OCI-LY3 (cell line): ENCODE results near the gene TTC12.
A peak's percentile ranks its signal among the peaks of the same experiment; 100 is the strongest.

Experiments
- H2AFZ ChIP-seq: fragments of 200-600, 300-600 bp; shearing (Covaris generic); 2 replicates; pipeline ENCODE4 v1.6.0; 2014; ENCODE audit warnings: antibody characterized with exemption, low read depth, low read length
- H3K27ac ChIP-seq: fragments of 200-600, 300-600 bp; sonication (generic); 2 replicates; pipeline ENCODE4 v1.5.1; 2014; ENCODE audit warnings: mild to moderate bottlenecking, low read length, moderate library complexity, mixed read lengths
- H3K27me3 ChIP-seq: fragments of 200-600, 300-600 bp; sonication (generic); 2 replicates; pipeline ENCODE4 v1.6.1; 2014; ENCODE audit warnings: low read depth, low read length, mixed read lengths
- H3K36me3 ChIP-seq: fragments of 200-600, 300-600 bp; sonication (generic); replicated peaks from 2 replicates; pipeline ENCODE3; 2014; ENCODE audit warnings: low read depth, low read length, mixed read lengths
- H3K4me1 ChIP-seq: fragments of 300-600, 200-600 bp; sonication (generic); 2 replicates; pipeline ENCODE4 v1.6.1; 2014; ENCODE audit warnings: low read length, mixed read lengths
- H3K4me2 ChIP-seq: fragments of 200-600, 300-600 bp; sonication (generic); 2 replicates; pipeline ENCODE4 v1.6.1; 2014; ENCODE audit warnings: low read length, mixed read lengths
- H3K4me3 ChIP-seq: fragments of 300-600, 200-600 bp; sonication (generic); 2 replicates; pipeline ENCODE4 v1.5.1; 2014; ENCODE audit warnings: antibody characterized with exemption, mild to moderate bottlenecking, low read length, moderate library complexity
- H3K79me2 ChIP-seq: fragments of 300-600, 200-600 bp; shearing (Covaris generic); 2 replicates; pipeline ENCODE4 v1.6.1; 2014; ENCODE audit warnings: mild to moderate bottlenecking, low read length, mixed read lengths
- H3K9ac ChIP-seq: fragments of 300-600, 200-600 bp; shearing (Covaris generic); 2 replicates; pipeline ENCODE4 v1.6.0; 2014; ENCODE audit warnings: mild to moderate bottlenecking, low read length, moderate library complexity
- H3K9me3 ChIP-seq: fragments of 200-600, 300-600 bp; shearing (Covaris generic); 2 replicates; pipeline ENCODE4 v1.6.1; 2014; ENCODE audit warnings: low read length, mixed read lengths; ENCODE audit not compliant: insufficient read depth
- H4K20me1 ChIP-seq: fragments of 200-600, 300-600 bp; sonication (generic); 2 replicates; pipeline ENCODE4 v1.6.1; 2016; ENCODE audit warnings: low read length, mixed read lengths; ENCODE audit not compliant: insufficient read depth
- EZH2phosphoT487 ChIP-seq: fragments of 200-600 bp; shearing (Covaris generic); IDR thresholded peaks from 2 replicates; pipeline ENCODE4 v1.6.1; 2018; ENCODE audit warnings: antibody characterized with exemption, mixed run types, low read depth
- TF ChIP-seq, protein P1 (sequence below): fragments of 200-600, 300-600 bp; sonication (generic); IDR thresholded peaks from 2 replicates; pipeline ENCODE4 v1.5.1; 2014; ENCODE audit warnings: antibody characterized with exemption, low read length, low read depth

TTC12 gene, protein sequence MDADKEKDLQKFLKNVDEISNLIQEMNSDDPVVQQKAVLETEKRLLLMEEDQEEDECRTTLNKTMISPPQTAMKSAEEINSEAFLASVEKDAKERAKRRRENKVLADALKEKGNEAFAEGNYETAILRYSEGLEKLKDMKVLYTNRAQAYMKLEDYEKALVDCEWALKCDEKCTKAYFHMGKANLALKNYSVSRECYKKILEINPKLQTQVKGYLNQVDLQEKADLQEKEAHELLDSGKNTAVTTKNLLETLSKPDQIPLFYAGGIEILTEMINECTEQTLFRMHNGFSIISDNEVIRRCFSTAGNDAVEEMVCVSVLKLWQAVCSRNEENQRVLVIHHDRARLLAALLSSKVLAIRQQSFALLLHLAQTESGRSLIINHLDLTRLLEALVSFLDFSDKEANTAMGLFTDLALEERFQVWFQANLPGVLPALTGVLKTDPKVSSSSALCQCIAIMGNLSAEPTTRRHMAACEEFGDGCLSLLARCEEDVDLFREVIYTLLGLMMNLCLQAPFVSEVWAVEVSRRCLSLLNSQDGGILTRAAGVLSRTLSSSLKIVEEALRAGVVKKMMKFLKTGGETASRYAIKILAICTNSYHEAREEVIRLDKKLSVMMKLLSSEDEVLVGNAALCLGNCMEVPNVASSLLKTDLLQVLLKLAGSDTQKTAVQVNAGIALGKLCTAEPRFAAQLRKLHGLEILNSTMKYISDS

GRCh38 chr11:113314389-113315301 lies at the start of gene TTC12:
TSS of gene TTC12 (plus strand) at chr11:113314583. CDS start at chr11:113316258, 1,675 bp downstream.
- no peaks in the 10 kb centered on the region for H4K20me1 ChIP-seq
- TF ChIP-seq, protein P1, sequence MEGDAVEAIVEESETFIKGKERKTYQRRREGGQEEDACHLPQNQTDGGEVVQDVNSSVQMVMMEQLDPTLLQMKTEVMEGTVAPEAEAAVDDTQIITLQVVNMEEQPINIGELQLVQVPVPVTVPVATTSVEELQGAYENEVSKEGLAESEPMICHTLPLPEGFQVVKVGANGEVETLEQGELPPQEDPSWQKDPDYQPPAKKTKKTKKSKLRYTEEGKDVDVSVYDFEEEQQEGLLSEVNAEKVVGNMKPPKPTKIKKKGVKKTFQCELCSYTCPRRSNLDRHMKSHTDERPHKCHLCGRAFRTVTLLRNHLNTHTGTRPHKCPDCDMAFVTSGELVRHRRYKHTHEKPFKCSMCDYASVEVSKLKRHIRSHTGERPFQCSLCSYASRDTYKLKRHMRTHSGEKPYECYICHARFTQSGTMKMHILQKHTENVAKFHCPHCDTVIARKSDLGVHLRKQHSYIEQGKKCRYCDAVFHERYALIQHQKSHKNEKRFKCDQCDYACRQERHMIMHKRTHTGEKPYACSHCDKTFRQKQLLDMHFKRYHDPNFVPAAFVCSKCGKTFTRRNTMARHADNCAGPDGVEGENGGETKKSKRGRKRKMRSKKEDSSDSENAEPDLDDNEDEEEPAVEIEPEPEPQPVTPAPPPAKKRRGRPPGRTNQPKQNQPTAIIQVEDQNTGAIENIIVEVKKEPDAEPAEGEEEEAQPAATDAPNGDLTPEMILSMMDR: no peak
- TF ChIP-seq EZH2phosphoT487: no peak
- peak within 1 kb of the TSS; percentile 91 for H3K4me3 ChIP-seq

DNA sequence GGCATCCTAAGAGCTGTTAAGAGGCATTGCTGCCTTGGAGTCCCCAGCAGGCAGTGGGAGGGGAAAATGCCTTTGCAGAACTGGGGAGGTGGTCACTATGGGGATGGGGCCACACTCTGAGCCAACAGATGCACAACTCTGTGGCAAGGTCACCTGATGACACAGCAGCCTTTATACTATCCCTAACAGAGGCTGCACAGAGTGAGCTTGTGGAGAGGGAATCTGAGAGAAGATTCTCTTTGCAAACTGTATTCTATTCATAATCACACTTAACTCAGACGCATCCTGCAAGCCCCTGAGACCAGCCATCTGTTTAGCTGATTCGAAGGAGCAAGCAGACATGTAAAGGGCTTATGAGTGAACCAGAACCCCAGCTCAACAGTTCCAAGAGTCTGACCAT lies 49.0 kb upstream of the TTC12 start:
- Histone ChIP-seq H3K27ac (no peak overlapping the region), H3K9ac (no peak overlapping the region), H3K4me1 (no peaks in the 10 kb centered on the region), H2AFZ (no peak overlapping the region), H3K4me2 (no peak overlapping the region), H3K4me3 (no peak overlapping the region), H3K9me3 (no peaks in the 10 kb centered on the region), H3K27me3 (peaks cover 34% of the 10 kb centered on the region), H3K79me2 (no peaks in the 10 kb centered on the region), H3K36me3 (no peaks in the 10 kb centered on the region), H4K20me1 (no peaks in the 10 kb centered on the region)
- TF ChIP-seq EZH2phosphoT487: no peak
- TF ChIP-seq, protein P1: no peak

More at GRCh38 chr11:113314389-113315301, at the start of gene TTC12:
- Histone ChIP-seq H3K27me3 (no peaks in the 10 kb centered on the region), H2AFZ (peak within 1 kb of the TSS; percentile 99), H3K4me1 (peaks cover 10% of the 10 kb centered on the region), H3K27ac (peak within 1 kb of the TSS; percentile 33; the same call in 1 of the 2 replicates), H3K4me2 (peak within 1 kb of the TSS; percentile 87), H3K9ac (peak within 1 kb of the TSS; percentile 78), H3K79me2 (no peaks in the 10 kb centered on the region), H3K9me3 (no peaks in the 10 kb centered on the region), H3K36me3 (no peaks in the 10 kb centered on the region)

DNA sequence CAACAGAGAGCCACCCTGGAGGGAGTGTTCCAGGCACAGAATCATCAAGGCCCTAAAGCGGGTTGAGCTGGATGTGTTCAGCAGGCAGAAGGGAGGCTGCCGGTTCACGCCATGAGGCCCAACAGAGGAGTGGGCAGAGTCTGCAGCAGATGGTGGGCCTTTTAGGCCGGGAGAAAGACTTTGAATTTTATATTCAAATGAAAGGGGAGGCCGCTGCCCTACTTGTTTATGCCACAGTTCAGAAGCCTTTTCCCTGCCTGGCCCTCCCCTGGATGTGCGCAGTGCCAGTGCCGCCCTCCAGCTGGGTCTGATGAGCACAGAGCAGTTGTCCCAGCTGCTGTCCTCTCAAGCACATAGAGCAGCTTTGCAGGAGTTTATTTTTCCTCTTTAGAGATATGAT lies 46.9 kb upstream of the TTC12 start:
- H3K36me3 ChIP-seq: no peaks in the 10 kb centered on the region
- peaks cover 28% of the 10 kb centered on the region for H3K27me3 ChIP-seq
- no peak overlapping the region for H3K4me3 ChIP-seq
- H2AFZ ChIP-seq: no peak overlapping the region
- H3K79me2 ChIP-seq: no peaks in the 10 kb centered on the region
- H3K9me3 ChIP-seq: no peaks in the 10 kb centered on the region
- no peak overlapping the region for H3K4me2 ChIP-seq
- no peak overlapping the region for H3K9ac ChIP-seq
- H3K27ac ChIP-seq: no peak overlapping the region
- no peaks in the 10 kb centered on the region for H4K20me1 ChIP-seq
- TF ChIP-seq, protein P1: no peak
- TF ChIP-seq EZH2phosphoT487: no peak
- no peaks in the 10 kb centered on the region for H3K4me1 ChIP-seq
